ENCODE measurements around the gene OR9G4. TPM values are rescaled to one million over a fixed set of nuclear protein-coding genes. Genes with fewer than 3 reads are reported as not detected.

OR9G4 gene
- total RNA-seq (ENCODE audit: low replicate concordance), result not detected in 2 replicates

GRCh38 chr11:56748597-56748996 lies at the start of gene OR9G4:
OR9G4 (minus strand) TSS chr11:56748697; CDS start chr11:56743766, 4,931 bp downstream.
- Histone ChIP-seq H3K36me3 (no peaks in the 10 kb centered on the region), H3K79me2 (ENCODE audit: low read depth) (no peaks in the 10 kb centered on the region), H3F3A (ENCODE audit: low read depth) (no peaks in the 10 kb centered on the region), H3K9ac (no peak within 1 kb of the TSS), H3K27me3 (no peaks in the 10 kb centered on the region), H3K4me2 (no peak within 1 kb of the TSS), H3K9me3 (ENCODE audit: low read depth) (no peaks in the 10 kb centered on the region), H3K27ac (no peak within 1 kb of the TSS), H2AFZ (replicated peaks) (no peak within 1 kb of the TSS), H3K4me3 (no peak within 1 kb of the TSS), H4K20me1 (ENCODE audit: low read depth) (no peaks in the 10 kb centered on the region), H3K4me1 (no peaks in the 10 kb centered on the region)
- Mint-ChIP-seq H3K27me3 (ENCODE audit: insufficient read depth, low read depth) (peaks cover 3% of the 10 kb centered on the region), H3K9me3 (no peaks in the 10 kb centered on the region), H3K36me3 (no peaks in the 10 kb centered on the region), H3K4me3 (no peak within 1 kb of the TSS), H3K27ac (no peak within 1 kb of the TSS), H3K4me1 (no peaks in the 10 kb centered on the region)
- DNase-seq (ENCODE audit: low spot score), result no peak
- TF ChIP-seq EZH2 (IDR thresholded peaks at IDR 0.05), result no peak
- no peak for TF ChIP-seq EZH2phosphoT487 (IDR thresholded peaks at IDR 0.05)
- TF ChIP-seq, protein P1, sequence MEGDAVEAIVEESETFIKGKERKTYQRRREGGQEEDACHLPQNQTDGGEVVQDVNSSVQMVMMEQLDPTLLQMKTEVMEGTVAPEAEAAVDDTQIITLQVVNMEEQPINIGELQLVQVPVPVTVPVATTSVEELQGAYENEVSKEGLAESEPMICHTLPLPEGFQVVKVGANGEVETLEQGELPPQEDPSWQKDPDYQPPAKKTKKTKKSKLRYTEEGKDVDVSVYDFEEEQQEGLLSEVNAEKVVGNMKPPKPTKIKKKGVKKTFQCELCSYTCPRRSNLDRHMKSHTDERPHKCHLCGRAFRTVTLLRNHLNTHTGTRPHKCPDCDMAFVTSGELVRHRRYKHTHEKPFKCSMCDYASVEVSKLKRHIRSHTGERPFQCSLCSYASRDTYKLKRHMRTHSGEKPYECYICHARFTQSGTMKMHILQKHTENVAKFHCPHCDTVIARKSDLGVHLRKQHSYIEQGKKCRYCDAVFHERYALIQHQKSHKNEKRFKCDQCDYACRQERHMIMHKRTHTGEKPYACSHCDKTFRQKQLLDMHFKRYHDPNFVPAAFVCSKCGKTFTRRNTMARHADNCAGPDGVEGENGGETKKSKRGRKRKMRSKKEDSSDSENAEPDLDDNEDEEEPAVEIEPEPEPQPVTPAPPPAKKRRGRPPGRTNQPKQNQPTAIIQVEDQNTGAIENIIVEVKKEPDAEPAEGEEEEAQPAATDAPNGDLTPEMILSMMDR (IDR thresholded peaks at IDR 0.05), result no peak

DNA sequence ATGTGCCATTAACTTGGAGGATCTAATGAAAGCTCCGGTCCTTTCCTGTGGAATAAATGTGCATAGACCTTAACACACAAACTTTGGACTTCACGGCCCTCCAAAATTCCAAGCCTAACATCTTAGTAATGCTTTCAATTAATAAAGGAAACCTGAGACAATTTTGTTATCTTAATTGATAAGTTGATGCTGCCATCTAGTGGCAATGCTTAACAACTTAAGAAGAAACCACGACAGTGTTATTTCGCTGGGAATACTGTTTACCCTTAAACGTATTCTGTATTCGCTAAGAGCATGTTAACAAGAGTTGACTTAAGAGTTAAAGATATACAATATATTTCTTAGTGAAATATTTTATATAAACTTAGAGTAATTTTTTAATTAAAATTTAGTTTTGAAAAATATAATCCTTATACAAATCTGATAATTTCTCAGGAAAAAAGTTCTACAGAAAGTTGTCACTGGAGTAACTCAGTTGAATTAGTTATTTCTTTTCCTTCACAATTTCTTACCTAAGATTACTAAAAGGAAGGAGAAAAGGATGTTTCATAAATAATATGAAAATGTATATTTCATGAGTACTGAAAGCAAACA lies 35.0 kb upstream of the OR9G4 start:
- DNase-seq (ENCODE audit: low spot score), result peak; percentile 90

DNA sequence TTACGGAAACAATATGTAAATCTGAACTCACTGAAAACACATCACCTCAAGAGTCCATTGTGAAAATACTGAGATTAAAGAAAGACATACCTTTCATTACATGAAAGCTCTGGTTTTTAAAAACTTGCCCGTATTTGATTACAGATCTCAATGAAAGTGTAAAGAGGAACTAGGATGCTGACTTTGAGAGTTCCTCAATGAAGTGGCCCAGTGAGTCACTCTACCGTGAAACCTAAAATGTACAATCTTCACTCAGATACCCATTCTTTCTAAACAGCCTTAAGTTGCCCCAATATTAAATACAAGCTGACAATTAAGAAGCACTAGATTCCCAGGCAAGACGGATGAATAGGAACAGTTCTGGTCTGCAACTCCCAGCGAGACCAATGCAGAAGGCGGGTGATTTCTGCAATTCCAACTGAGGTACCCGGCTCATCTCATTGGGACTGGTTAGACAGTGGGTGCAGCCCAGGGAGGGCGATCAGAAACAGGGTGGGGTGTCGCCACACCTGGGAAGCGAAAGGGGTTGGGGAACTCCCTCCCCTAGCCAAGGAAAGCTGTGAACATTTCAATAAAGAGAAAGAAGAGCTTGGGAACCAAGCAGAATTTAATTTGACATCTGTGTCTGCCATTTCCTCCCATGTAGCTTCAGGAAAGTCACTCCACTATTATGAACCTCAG lies 33.8 kb upstream of the OR9G4 start:
- Histone ChIP-seq H3K79me2 (ENCODE audit: low read depth) (no peaks in the 10 kb centered on the region), H4K20me1 (ENCODE audit: low read depth) (no peaks in the 10 kb centered on the region), H3K4me1 (no peaks in the 10 kb centered on the region), H3K36me3 (no peaks in the 10 kb centered on the region), H3K9me3 (ENCODE audit: low read depth) (no peaks in the 10 kb centered on the region), H3K27ac (no peak overlapping the region), H3K9ac (no peak overlapping the region), H3K4me3 (no peak overlapping the region), H2AFZ (replicated peaks) (no peak overlapping the region), H3F3A (ENCODE audit: low read depth) (no peaks in the 10 kb centered on the region), H3K27me3 (no peaks in the 10 kb centered on the region), H3K4me2 (no peak overlapping the region)
- Mint-ChIP-seq H3K4me1 (no peaks in the 10 kb centered on the region), H3K36me3 (no peaks in the 10 kb centered on the region), H3K27me3 (ENCODE audit: insufficient read depth, low read depth) (peaks cover 2% of the 10 kb centered on the region), H3K4me3 (no peak overlapping the region), H3K9me3 (no peaks in the 10 kb centered on the region), H3K27ac (no peak overlapping the region)
- TF ChIP-seq EZH2phosphoT487 (IDR thresholded peaks at IDR 0.05) (no peak), EZH2 (IDR thresholded peaks at IDR 0.05) (no peak)
- TF ChIP-seq, protein P1 (IDR thresholded peaks at IDR 0.05), result no peak
- no peak for DNase-seq (ENCODE audit: low spot score)

More for the DNA sequence above, 35.0 kb upstream of the OR9G4 start:
- no peaks in the 10 kb centered on the region for H3K9me3 Mint-ChIP-seq
- H3K4me1 Mint-ChIP-seq, result no peaks in the 10 kb centered on the region
- H3K27ac Mint-ChIP-seq, result no peak overlapping the region
- TF ChIP-seq, protein P1 (IDR thresholded peaks at IDR 0.05), result peak; percentile 83
- no peak for TF ChIP-seq EZH2 (IDR thresholded peaks at IDR 0.05)
- H3K4me2 ChIP-seq, result no peak overlapping the region
- no peak overlapping the region for H3K4me3 ChIP-seq
- H3K27ac ChIP-seq, result no peak overlapping the region
- H3K4me3 Mint-ChIP-seq, result no peak overlapping the region
- H3K9ac ChIP-seq, result no peak overlapping the region
- peaks cover 2% of the 10 kb centered on the region for H3K27me3 Mint-ChIP-seq (ENCODE audit: insufficient read depth, low read depth)
- H3F3A ChIP-seq (ENCODE audit: low read depth), result no peaks in the 10 kb centered on the region
- H3K36me3 Mint-ChIP-seq, result no peaks in the 10 kb centered on the region
- no peak overlapping the region for H2AFZ ChIP-seq (replicated peaks)
- H3K9me3 ChIP-seq (ENCODE audit: low read depth), result no peaks in the 10 kb centered on the region
- no peaks in the 10 kb centered on the region for H3K4me1 ChIP-seq
- no peaks in the 10 kb centered on the region for H4K20me1 ChIP-seq (ENCODE audit: low read depth)
- no peaks in the 10 kb centered on the region for H3K79me2 ChIP-seq (ENCODE audit: low read depth)
- H3K27me3 ChIP-seq, result no peaks in the 10 kb centered on the region
- no peaks in the 10 kb centered on the region for H3K36me3 ChIP-seq

Data from neural progenitor cell (in vitro differentiated cells).